OCI-LY7 (cell line): ENCODE measurements around the gene SEMA3D. TPM values are rescaled to one million over a fixed set of nuclear protein-coding genes. Genes with fewer than 3 reads are reported as not detected.

ENCODE experiments used
- BruUV-seq: library from RNA; stranded (reverse); fragments of 400-500 nt; replicated peaks from 2 replicates; lab custom pipeline; 2021; lab: Mats Ljungman, UMichigan
- CTCF ChIA-PET: fragments of 300-600 bp; sonication (Branson Sonifier 250); formaldehyde crosslinking; loops from one replicate; lab custom pipeline; 2022; ENCODE audit warnings: antibody characterized with exemption; ENCODE audit not compliant: unreplicated experiment; lab: Charles Lee
- POLR2A ChIA-PET: fragments of 300-600 bp; sonication (Branson Sonifier 250); formaldehyde crosslinking; loops from one replicate; lab custom pipeline; 2022; ENCODE audit warnings: antibody characterized with exemption; lab: Charles Lee
- DNase-seq: peaks from one replicate; pipeline ENCODE4 v3.0.0-alpha.2; 2015; ENCODE audit warnings: low spot score
- H2AFZ ChIP-seq: fragments of 200-600 bp; sonication (generic), shearing (Covaris generic); 2 replicates; pipeline ENCODE4 v1.6.1; 2014; ENCODE audit warnings: mild to moderate bottlenecking, antibody characterized with exemption, low read length, moderate library complexity
- H3K27ac ChIP-seq: fragments of 200-600 bp; sonication (generic); 2 replicates; pipeline ENCODE4 v1.5.1; 2014; ENCODE audit warnings: mixed run types, low read depth, mild to moderate bottlenecking, moderate library complexity, low read length, inconsistent platforms; ENCODE audit not compliant: poor library complexity, severe bottlenecking
- H3K36me3 ChIP-seq: fragments of 200-600 bp; sonication (generic); 2 replicates; pipeline ENCODE4 v1.6.1; 2014; ENCODE audit warnings: mild to moderate bottlenecking, antibody characterized with exemption, low read length, moderate library complexity, mixed read lengths; ENCODE audit not compliant: insufficient read depth
- H3K4me1 ChIP-seq: fragments of 200-600 bp; sonication (generic); 2 replicates; pipeline ENCODE4 v1.5.1; 2014; ENCODE audit warnings: mild to moderate bottlenecking, low read length; ENCODE audit not compliant: insufficient read depth, poor library complexity, severe bottlenecking
- H3K4me2 ChIP-seq: fragments of 200-600 bp; sonication (generic); 2 replicates; pipeline ENCODE4 v1.6.1; 2014; ENCODE audit warnings: mild to moderate bottlenecking, low read length
- H3K4me3 ChIP-seq: fragments of 200-600 bp; sonication (generic); 2 replicates; pipeline ENCODE4 v1.5.1; 2014; ENCODE audit warnings: mild to moderate bottlenecking, low read depth, low read length; ENCODE audit not compliant: poor library complexity, severe bottlenecking
- H3K79me2 ChIP-seq: fragments of 200-600 bp; sonication (generic); 2 replicates; pipeline ENCODE4 v1.6.1; 2016; ENCODE audit warnings: low read depth, mild to moderate bottlenecking, low read length, moderate library complexity, mixed read lengths; ENCODE audit not compliant: insufficient read depth
- H3K9me2 ChIP-seq: fragments of 200-600 bp; sonication (generic); 2 replicates; pipeline ENCODE4 v1.6.1; 2016; ENCODE audit warnings: mild to moderate bottlenecking, low read length, mixed read lengths; ENCODE audit not compliant: insufficient read depth
- H3K9me3 ChIP-seq: fragments of 200-600 bp; sonication (generic); 2 replicates; pipeline ENCODE4 v1.6.1; 2014; ENCODE audit warnings: mild to moderate bottlenecking, mixed run types, low read length, mixed read lengths
- H4K20me1 ChIP-seq: fragments of 200-600 bp; sonication (generic); 2 replicates; pipeline ENCODE4 v1.6.1; 2014; ENCODE audit warnings: mild to moderate bottlenecking, antibody characterized with exemption, low read length, moderate library complexity, mixed read lengths; ENCODE audit not compliant: insufficient read depth
- EZH2phosphoT487 ChIP-seq: fragments of 200-600 bp; sonication (generic); IDR thresholded peaks from 2 replicates; pipeline ENCODE4 v1.6.1; 2018; ENCODE audit warnings: low read depth, borderline replicate concordance, mild to moderate bottlenecking, mixed run types, antibody characterized with exemption, low read length, moderate library complexity, mixed read lengths
- intact Hi-C: fragments of 100-400 bp; cut with micrococcal nuclease; formaldehyde crosslinking; loops from one replicate; pipeline ENCODE4 v1.10.0; 2022; ENCODE audit not compliant: unreplicated experiment
- total RNA-seq, 2 experiments: library from RNA; depleted of rRNA in 1 of 2; stranded (reverse); fragments of >200 nt in 1 of 2; shearing (Covaris generic) in 1 of 2; gene quantifications; 2 replicates each; pipeline ENCODE4 v1.2.3, GENCODE V29; 2014 to 2022
- TF ChIP-seq, protein P1 (sequence below): fragments of 200-600 bp; sonication (generic); conservative IDR thresholded peaks from 2 replicates; pipeline ENCODE4 v1.5.1; 2014; ENCODE audit warnings: mild to moderate bottlenecking, antibody characterized with exemption, low read length, moderate library complexity, mixed read lengths

The SEMA3D gene
- total RNA-seq, 2 experiments from 2014 or later: not detected

DNA sequence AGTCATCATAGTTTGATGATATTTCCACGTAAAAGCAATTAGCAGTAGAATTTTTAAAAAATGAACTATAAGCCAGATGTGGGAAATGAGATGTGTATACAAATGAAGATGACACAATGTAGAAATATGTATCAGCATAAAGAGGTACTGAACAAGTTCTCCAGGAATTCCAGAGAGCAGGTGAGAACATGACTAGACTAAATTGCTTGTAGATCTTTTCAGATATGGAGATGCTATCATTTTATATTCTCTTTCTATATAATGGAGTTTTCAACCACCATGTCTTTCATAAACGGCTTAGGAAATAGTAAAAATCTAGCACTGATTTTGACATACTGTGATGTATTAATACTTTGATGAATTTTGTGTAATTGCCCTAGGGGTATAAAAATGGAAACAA is 130.9 kb downstream of the SEMA3D start:
- Histone ChIP-seq H4K20me1 (no peaks in the 10 kb centered on the region), H3K9me2 (no peaks in the 10 kb centered on the region), H3K27ac (no peak overlapping the region), H3K4me3 (no peak overlapping the region), H2AFZ (no peak overlapping the region), H3K36me3 (no peaks in the 10 kb centered on the region), H3K4me1 (no peaks in the 10 kb centered on the region), H3K79me2 (no peaks in the 10 kb centered on the region), H3K4me2 (no peak overlapping the region), H3K9me3 (no peaks in the 10 kb centered on the region)
- POLR2A ChIA-PET: no interaction called here
- no peak for DNase-seq
- TF ChIP-seq EZH2phosphoT487: no peak
- TF ChIP-seq, protein P1, sequence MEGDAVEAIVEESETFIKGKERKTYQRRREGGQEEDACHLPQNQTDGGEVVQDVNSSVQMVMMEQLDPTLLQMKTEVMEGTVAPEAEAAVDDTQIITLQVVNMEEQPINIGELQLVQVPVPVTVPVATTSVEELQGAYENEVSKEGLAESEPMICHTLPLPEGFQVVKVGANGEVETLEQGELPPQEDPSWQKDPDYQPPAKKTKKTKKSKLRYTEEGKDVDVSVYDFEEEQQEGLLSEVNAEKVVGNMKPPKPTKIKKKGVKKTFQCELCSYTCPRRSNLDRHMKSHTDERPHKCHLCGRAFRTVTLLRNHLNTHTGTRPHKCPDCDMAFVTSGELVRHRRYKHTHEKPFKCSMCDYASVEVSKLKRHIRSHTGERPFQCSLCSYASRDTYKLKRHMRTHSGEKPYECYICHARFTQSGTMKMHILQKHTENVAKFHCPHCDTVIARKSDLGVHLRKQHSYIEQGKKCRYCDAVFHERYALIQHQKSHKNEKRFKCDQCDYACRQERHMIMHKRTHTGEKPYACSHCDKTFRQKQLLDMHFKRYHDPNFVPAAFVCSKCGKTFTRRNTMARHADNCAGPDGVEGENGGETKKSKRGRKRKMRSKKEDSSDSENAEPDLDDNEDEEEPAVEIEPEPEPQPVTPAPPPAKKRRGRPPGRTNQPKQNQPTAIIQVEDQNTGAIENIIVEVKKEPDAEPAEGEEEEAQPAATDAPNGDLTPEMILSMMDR: no peak
- no TSS peak for BruUV-seq
- intact Hi-C loops: no loop called here
- CTCF ChIA-PET: no interaction called here

DNA sequence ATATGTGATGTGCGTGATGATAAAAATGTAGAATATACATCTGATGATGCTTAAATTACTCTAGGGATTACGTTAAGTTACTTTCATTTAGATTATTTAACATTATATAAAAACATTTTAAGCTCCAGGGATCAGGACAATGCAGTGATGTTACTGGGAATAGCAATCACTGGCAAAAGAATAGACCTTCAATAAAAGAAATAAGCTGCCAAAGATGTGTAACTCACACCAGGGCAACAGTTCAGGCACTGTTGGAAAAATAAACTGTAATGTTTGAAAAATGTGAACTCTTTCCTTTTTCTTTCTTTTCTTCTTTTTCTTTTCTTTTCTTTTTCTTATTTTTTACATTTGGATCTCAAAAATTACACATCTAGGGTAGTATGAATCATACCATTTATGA is 131.7 kb downstream of the SEMA3D start:
- intact Hi-C loops: no loop called here
- H3K79me2 ChIP-seq: no peaks in the 10 kb centered on the region
- H3K36me3 ChIP-seq: no peaks in the 10 kb centered on the region
- no peaks in the 10 kb centered on the region for H3K9me2 ChIP-seq
- no peaks in the 10 kb centered on the region for H3K4me1 ChIP-seq
- POLR2A ChIA-PET: no interaction called here
- no peak for DNase-seq
- H4K20me1 ChIP-seq: no peaks in the 10 kb centered on the region
- H3K27ac ChIP-seq: no peak overlapping the region
- no peak overlapping the region for H2AFZ ChIP-seq
- no TSS peak for BruUV-seq
- CTCF ChIA-PET: no interaction called here
- no peak for TF ChIP-seq EZH2phosphoT487
- TF ChIP-seq, protein P1: no peak
- no peaks in the 10 kb centered on the region for H3K9me3 ChIP-seq
- no peak overlapping the region for H3K4me3 ChIP-seq
- H3K4me2 ChIP-seq: no peak overlapping the region

DNA sequence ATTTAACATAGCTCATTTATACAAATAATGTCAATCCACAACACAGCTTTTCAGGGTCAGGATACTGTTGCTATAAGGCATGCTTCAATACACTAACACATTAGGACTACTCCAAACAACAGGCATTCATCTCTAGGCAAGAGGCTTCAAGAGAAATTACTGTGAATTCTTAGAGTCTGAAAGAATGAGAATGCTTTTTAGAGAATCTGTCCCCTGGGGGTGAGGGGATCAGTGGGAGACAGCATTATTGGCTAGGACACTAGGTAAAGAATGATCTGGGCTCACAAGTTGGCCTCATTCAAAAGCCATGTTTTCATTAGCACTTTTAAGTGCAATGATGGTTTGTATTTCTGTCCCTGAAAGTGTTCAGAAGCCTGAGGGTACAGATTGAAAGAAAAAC is 132.6 kb downstream of the SEMA3D start:
- TF ChIP-seq EZH2phosphoT487: no peak
- TF ChIP-seq, protein P1: no peak
- no peak overlapping the region for H3K27ac ChIP-seq
- H3K79me2 ChIP-seq: no peaks in the 10 kb centered on the region
- H3K9me2 ChIP-seq: no peaks in the 10 kb centered on the region
- DNase-seq: no peak
- H4K20me1 ChIP-seq: no peaks in the 10 kb centered on the region
- intact Hi-C loops: no loop called here
- H3K9me3 ChIP-seq: no peaks in the 10 kb centered on the region
- BruUV-seq: no TSS peak
- CTCF ChIA-PET: no interaction called here
- no peaks in the 10 kb centered on the region for H3K4me1 ChIP-seq
- no peak overlapping the region for H2AFZ ChIP-seq
- POLR2A ChIA-PET: no interaction called here
- H3K4me3 ChIP-seq: no peak overlapping the region
- no peak overlapping the region for H3K4me2 ChIP-seq
- H3K36me3 ChIP-seq: no peaks in the 10 kb centered on the region
